ENCODE measurements around the gene ESF1. TPM values are rescaled to one million over a fixed set of nuclear protein-coding genes. Genes with fewer than 3 reads are reported as not detected.

Gene ESF1
- total and polyA plus RNA-seq, 2 donors (not counting 1 experiment from before 2014, with no cell fraction given) = 0.81 to 13.9 TPM

DNA sequence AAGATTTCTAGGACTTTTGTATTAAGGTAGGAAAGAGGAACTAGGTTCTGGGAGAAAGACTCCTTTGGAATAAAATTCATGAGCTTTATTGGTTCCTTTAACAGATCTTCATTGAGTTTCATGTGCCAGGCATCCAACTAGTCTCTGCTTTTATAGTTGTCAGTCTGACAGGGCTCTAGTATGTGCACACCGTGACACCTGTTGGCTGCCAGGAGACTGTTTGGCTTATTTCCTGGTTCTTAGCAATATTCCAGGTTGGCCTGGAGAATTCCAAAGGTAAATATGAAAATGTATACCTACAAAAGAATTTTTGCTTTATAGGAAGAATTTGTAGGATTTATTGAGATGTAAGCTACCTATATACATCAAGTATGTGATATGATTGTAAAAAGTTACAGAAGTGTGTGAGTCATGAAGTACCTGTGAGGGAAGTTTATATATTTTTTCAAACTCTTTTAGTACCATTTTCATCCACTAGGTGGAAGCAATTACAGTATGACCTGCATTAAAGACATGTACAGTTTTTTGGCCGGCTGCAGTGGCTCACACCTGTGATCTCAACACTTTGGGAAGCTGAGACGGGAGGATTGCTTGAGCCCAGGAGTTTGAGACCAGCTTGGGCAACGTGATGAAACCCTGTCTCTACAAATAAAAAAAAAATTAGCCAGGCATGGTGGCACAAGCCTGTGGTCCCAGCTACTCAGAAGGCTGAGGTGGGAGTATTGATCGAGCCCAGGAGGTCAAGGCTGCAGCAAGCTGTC lies 35.3 kb upstream of the ESF1 start:
- DNase-seq = peak; percentile 51

More for the DNA sequence above, 35.3 kb upstream of the ESF1 start:
- intact Hi-C loops (cut with micrococcal nuclease) = no loop called here
- no peak overlapping the region for H3K4me3 ChIP-seq (ENCODE audit: control extremely low read depth in 1 of 5, extremely low read depth in 1 of 5, insufficient read depth in 1 of 5, low read depth in 2 of 5, low read length in 4 of 5)
- CTCF ChIA-PET = interaction anchor here (0.7 to 3.6 kb wide), 10 partner anchors 9 to 272 kb away, joined by 3 to 21 read pairs (median 4); no protein-coding TSS in a partner anchor
- no peaks in the 10 kb centered on the region for H3K9me3 Mint-ChIP-seq (ENCODE audit: insufficient read depth)
- no peaks in the 10 kb centered on the region for H3K79me2 ChIP-seq (ENCODE audit: control insufficient read depth, insufficient read depth, low read length)
- no peaks in the 10 kb centered on the region for H3K4me1 Mint-ChIP-seq
- no peak overlapping the region for H3K9ac ChIP-seq (ENCODE audit: low read length)
- 43% methylated on average over 4 of the region's 5 CpGs for WGBS (ENCODE audit: insufficient coverage)
- ATAC-seq (ENCODE audit: low read depth) = peak; percentile 49
- no peaks in the 10 kb centered on the region for H3K27me3 ChIP-seq (replicated peaks in 1 of 4; ENCODE audit: control extremely low read depth in 1 of 4, control insufficient read depth in 3 of 4, insufficient read depth in 4 of 4, low read length in 3 of 4)
- H4K20me1 ChIP-seq (ENCODE audit: control insufficient read depth, insufficient read depth, low read length, poor library complexity, severe bottlenecking) = no peaks in the 10 kb centered on the region
- POLR2A ChIA-PET = no interaction called here
- H3K4me1 ChIP-seq (ENCODE audit: control insufficient read depth in 2 of 2, insufficient read depth in 2 of 2, low read length in 2 of 2) = no peaks in the 10 kb centered on the region
- H3K27ac Mint-ChIP-seq = no peak overlapping the region
- TF ChIP-seq EZH2 (IDR thresholded peaks at IDR 0.05; ENCODE audit: borderline replicate concordance, insufficient read depth, low read depth, low read length, poor library complexity, severe bottlenecking) (no peak), CTCF (IDR thresholded peaks at IDR 0.05) (peak; percentile 86)
- H3K9me3 ChIP-seq (ENCODE audit: control extremely low read depth in 1 of 3, control insufficient read depth in 2 of 3, insufficient read depth in 1 of 3, low read length in 2 of 3) = no peaks in the 10 kb centered on the region
- peaks cover 9 to 18% of the 10 kb centered on the region in 2 experiments for H3K36me3 ChIP-seq (replicated peaks in 1 of 2; ENCODE audit: control extremely low read depth in 1 of 2, control insufficient read depth in 1 of 2, extremely low read depth in 1 of 2, insufficient read depth in 2 of 2, low read length in 1 of 2)
- H3K27ac ChIP-seq (ENCODE audit: low read length in 2 of 2) = no peak overlapping the region
- H3K4me3 Mint-ChIP-seq = no peak overlapping the region
- no peak overlapping the region for H3K4me2 ChIP-seq (replicated peaks; ENCODE audit: low read depth, low read length, poor library complexity, severe bottlenecking)
- no peak overlapping the region for H2AFZ ChIP-seq (ENCODE audit: insufficient read depth, low read depth, low read length, poor library complexity, severe bottlenecking)
- H3K27me3 Mint-ChIP-seq = no peaks in the 10 kb centered on the region
